HEK293T (cell line): ENCODE data around the gene GATA3.

Source experiments
- CTCF ChIA-PET: fragments of 350-600 bp; formaldehyde crosslinking; extraction: SDS; loops from one replicate; lab custom pipeline; 2021; ENCODE audit warnings: antibody characterized with exemption, inconsistent platforms; lab: Yijun Ruan, JAX
- POLR2A ChIA-PET: fragments of 350-600 bp; formaldehyde crosslinking; extraction: SDS; loops from one replicate; lab custom pipeline; 2020; ENCODE audit warnings: antibody characterized with exemption, inconsistent platforms; lab: Yijun Ruan, JAX
- DNase-seq: peaks from one replicate; pipeline ENCODE4 v3.0.0; 2012; ENCODE audit warnings: mixed read lengths; ENCODE audit errors: extremely low spot score
- ARNT ChIP-seq: fragments of 450-650 bp; IDR thresholded peaks from 2 replicates; pipeline ENCODE4 v1.6.1; 2017; ENCODE audit warnings: mild to moderate bottlenecking
- BHLHE40 ChIP-seq: fragments of 450-650 bp; IDR thresholded peaks from 2 replicates; pipeline ENCODE4 v1.6.1; 2016; ENCODE audit warnings: mild to moderate bottlenecking, moderate library complexity, borderline replicate concordance
- CTBP1 ChIP-seq: fragments of 450-650 bp; IDR thresholded peaks from 2 replicates; pipeline ENCODE4 v1.6.1; 2016; ENCODE audit warnings: borderline replicate concordance
- ELF4 ChIP-seq: fragments of 450-650 bp; IDR thresholded peaks from 2 replicates; pipeline ENCODE4 v1.6.1; 2017; ENCODE audit warnings: antibody characterized with exemption
- FOXA1 ChIP-seq: fragments of 450-650 bp; IDR thresholded peaks from 2 replicates; pipeline ENCODE4 v1.6.1; 2016; ENCODE audit warnings: mild to moderate bottlenecking
- FOXK2 ChIP-seq: fragments of 450-650 bp; IDR thresholded peaks from 2 replicates; pipeline ENCODE4 v1.6.1; 2016; ENCODE audit warnings: mild to moderate bottlenecking
- FOXM1 ChIP-seq: fragments of 450-650 bp; IDR thresholded peaks from 2 replicates; pipeline ENCODE4 v1.6.1; 2017; ENCODE audit warnings: mild to moderate bottlenecking, borderline replicate concordance
- HDGF ChIP-seq: fragments of 450-650 bp; IDR thresholded peaks from 2 replicates; pipeline ENCODE4 v1.6.1; 2017; ENCODE audit warnings: antibody characterized with exemption, borderline replicate concordance
- L3MBTL2 ChIP-seq: fragments of 450-650 bp; conservative IDR thresholded peaks from 2 replicates; pipeline ENCODE4 v1.6.1; 2016; ENCODE audit warnings: mild to moderate bottlenecking
- LEF1 ChIP-seq: fragments of 450-650 bp; IDR thresholded peaks from 2 replicates; pipeline ENCODE4 v1.6.1; 2017; ENCODE audit warnings: mild to moderate bottlenecking, borderline replicate concordance
- NFRKB ChIP-seq: fragments of 450-650 bp; IDR thresholded peaks from 2 replicates; pipeline ENCODE4 v1.6.1; 2016; ENCODE audit warnings: mild to moderate bottlenecking, moderate library complexity
- PKNOX1 ChIP-seq: fragments of 450-650 bp; IDR thresholded peaks from 2 replicates; pipeline ENCODE4 v1.6.1; 2016
- SP1 ChIP-seq: fragments of 450-650 bp; IDR thresholded peaks from 2 replicates; pipeline ENCODE4 v1.6.1; 2017
- SUZ12 ChIP-seq: fragments of 450-650 bp; IDR thresholded peaks from 2 replicates; pipeline ENCODE4 v1.6.1; 2016; ENCODE audit warnings: mild to moderate bottlenecking
- TARDBP ChIP-seq: fragments of 450-650 bp; IDR thresholded peaks from 2 replicates; pipeline ENCODE4 v1.6.1; 2016
- ZNF384 ChIP-seq: fragments of 450-650 bp; IDR thresholded peaks from 2 replicates; pipeline ENCODE4 v1.6.1; 2016

Gene GATA3

GRCh38 chr10:8058274-8059111, 4.0 kb downstream of the GATA3 start:
- ChIA-PET CTCF (no interaction called here), POLR2A (interaction anchor here (0.8 to 1.3 kb wide), 2 partner anchors 8 to 13 kb away, joined by 3 to 5 read pairs; no protein-coding TSS in a partner anchor)
- DNase-seq: no peak

GRCh38 chr10:8059191-8059936, 4.9 kb downstream of the GATA3 start:
- ChIA-PET POLR2A (interaction anchor here (0.8 to 1.4 kb wide), 3 partner anchors 9 to 14 kb away, joined by 3 to 5 read pairs (median 3); no protein-coding TSS in a partner anchor), CTCF (interaction anchor here (0.6 to 0.7 kb wide), 3 partner anchors 133 to 757 kb away, joined by 3 read pairs; no protein-coding TSS in a partner anchor)
- DNase-seq: no peak
- TF ChIP-seq PKNOX1 (no peak), CTBP1 (no peak), FOXA1 (no peak), ELF4 (no peak)

More at GRCh38 chr10:8058274-8059111, 4.0 kb downstream of the GATA3 start:
- TF ChIP-seq FOXK2 (no peak), SUZ12 (no peak), FOXM1 (no peak), BHLHE40 (no peak), PKNOX1 (no peak), ARNT (no peak), CTBP1 (no peak), ZNF384 (no peak), NFRKB (no peak)

- ChIA-PET POLR2A (interaction anchor here (1.3 to 1.4 kb wide), 2 partner anchors 11 to 15 kb away, joined by 3 to 5 read pairs; no protein-coding TSS in a partner anchor), CTCF (no interaction called here)
- TF ChIP-seq PKNOX1: no peak
- TF ChIP-seq BHLHE40: no peak
- TF ChIP-seq SP1: no peak
- no peak for TF ChIP-seq ELF4
- TF ChIP-seq NFRKB: no peak
- no peak for TF ChIP-seq TARDBP
- DNase-seq: no peak
Measured at GRCh38 chr10:8060010-8060703, 5.7 kb downstream of the GATA3 start.

- ChIA-PET CTCF (no interaction called here), POLR2A (interaction anchor here (1.4 kb wide), 1 partner anchor 16 kb away, joined by 3 read pairs; no protein-coding TSS in a partner anchor)
- no peak for TF ChIP-seq ZNF384
- no peak for TF ChIP-seq LEF1
- TF ChIP-seq BHLHE40: no peak
- no peak for TF ChIP-seq FOXA1
- TF ChIP-seq PKNOX1: no peak
- DNase-seq: no peak
Measured at GRCh38 chr10:8060704-8061121, 6.2 kb downstream of the GATA3 start.

- CTCF ChIA-PET: interaction anchor here (0.6 kb wide), 1 partner anchor 383 kb away, joined by 3 read pairs; no protein-coding TSS in a partner anchor
- TF ChIP-seq ARNT (no peak), FOXK2 (no peak), ZNF384 (no peak), L3MBTL2 (no peak), SUZ12 (no peak), TARDBP (no peak), LEF1 (no peak), BHLHE40 (no peak), FOXA1 (no peak), NFRKB (no peak), CTBP1 (no peak), HDGF (no peak), SP1 (no peak), FOXM1 (no peak), ELF4 (no peak), PKNOX1 (no peak)
- DNase-seq: no peak
- POLR2A ChIA-PET: no interaction called here
Measured at GRCh38 chr10:8061274-8062211, 7.1 kb downstream of the GATA3 start.
